ENCODE measurements around the gene GIGYF2. TPM values are rescaled to one million over a fixed set of nuclear protein-coding genes. Genes with fewer than 3 reads are reported as not detected.

The GIGYF2 gene
- total and polyA plus RNA-seq, 2 experiments from 2014 or later: 29.8 to 63.6 TPM

GRCh38 chr2:232659359-232659758 is 37.8 kb upstream of the GIGYF2 start:
- H3K27me3 ChIP-seq: no peaks in the 10 kb centered on the region
- WGBS (ENCODE audit: low lambda C conversion rate, missing lambda C conversion rate): 71% methylated on average over 2 of the region's 2 CpGs
- no peak overlapping the region for H2AFZ ChIP-seq
- no peaks in the 10 kb centered on the region for H3K36me3 ChIP-seq (replicated peaks; ENCODE audit: insufficient read depth, low read depth)
- H3K4me1 ChIP-seq (ENCODE audit: insufficient read depth): no peaks in the 10 kb centered on the region
- H3K27ac ChIP-seq: no peak overlapping the region
- no peak overlapping the region for H3K4me3 ChIP-seq
- H3K4me2 ChIP-seq: no peak overlapping the region
- no peaks in the 10 kb centered on the region for H3K9me2 ChIP-seq (replicated peaks; ENCODE audit: insufficient read depth)
- H3K79me2 ChIP-seq: no peaks in the 10 kb centered on the region
- no peaks in the 10 kb centered on the region for H4K20me1 ChIP-seq (ENCODE audit: insufficient read depth, poor library complexity, severe bottlenecking)
- no peak for DNase-seq (ENCODE audit: low spot score)
- no peaks in the 10 kb centered on the region for H3K9me3 ChIP-seq (ENCODE audit: low read depth)
- TF ChIP-seq EZH2 (IDR thresholded peaks at IDR 0.05; ENCODE audit: borderline replicate concordance) (no peak), EZH2phosphoT487 (IDR thresholded peaks at IDR 0.05; ENCODE audit: low read depth, severe bottlenecking, unreplicated experiment) (no peak)
- TF ChIP-seq, protein P1, sequence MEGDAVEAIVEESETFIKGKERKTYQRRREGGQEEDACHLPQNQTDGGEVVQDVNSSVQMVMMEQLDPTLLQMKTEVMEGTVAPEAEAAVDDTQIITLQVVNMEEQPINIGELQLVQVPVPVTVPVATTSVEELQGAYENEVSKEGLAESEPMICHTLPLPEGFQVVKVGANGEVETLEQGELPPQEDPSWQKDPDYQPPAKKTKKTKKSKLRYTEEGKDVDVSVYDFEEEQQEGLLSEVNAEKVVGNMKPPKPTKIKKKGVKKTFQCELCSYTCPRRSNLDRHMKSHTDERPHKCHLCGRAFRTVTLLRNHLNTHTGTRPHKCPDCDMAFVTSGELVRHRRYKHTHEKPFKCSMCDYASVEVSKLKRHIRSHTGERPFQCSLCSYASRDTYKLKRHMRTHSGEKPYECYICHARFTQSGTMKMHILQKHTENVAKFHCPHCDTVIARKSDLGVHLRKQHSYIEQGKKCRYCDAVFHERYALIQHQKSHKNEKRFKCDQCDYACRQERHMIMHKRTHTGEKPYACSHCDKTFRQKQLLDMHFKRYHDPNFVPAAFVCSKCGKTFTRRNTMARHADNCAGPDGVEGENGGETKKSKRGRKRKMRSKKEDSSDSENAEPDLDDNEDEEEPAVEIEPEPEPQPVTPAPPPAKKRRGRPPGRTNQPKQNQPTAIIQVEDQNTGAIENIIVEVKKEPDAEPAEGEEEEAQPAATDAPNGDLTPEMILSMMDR (IDR thresholded peaks at IDR 0.05; ENCODE audit: poor library complexity): no peak

GRCh38 chr2:232662486-232663260 is 34.5 kb upstream of the GIGYF2 start:
- Histone ChIP-seq H2AFZ (no peak overlapping the region), H3K4me1 (ENCODE audit: insufficient read depth) (no peaks in the 10 kb centered on the region), H4K20me1 (ENCODE audit: insufficient read depth, poor library complexity, severe bottlenecking) (no peaks in the 10 kb centered on the region), H3K9me2 (replicated peaks; ENCODE audit: insufficient read depth) (no peaks in the 10 kb centered on the region), H3K4me3 (no peak overlapping the region), H3K79me2 (no peaks in the 10 kb centered on the region), H3K9me3 (ENCODE audit: low read depth) (no peaks in the 10 kb centered on the region), H3K27ac (no peak overlapping the region), H3K36me3 (replicated peaks; ENCODE audit: insufficient read depth, low read depth) (no peaks in the 10 kb centered on the region), H3K4me2 (no peak overlapping the region), H3K27me3 (no peaks in the 10 kb centered on the region)
- DNase-seq (ENCODE audit: low spot score): no peak
- 90% methylated on average over 16 of the region's 16 CpGs for WGBS (ENCODE audit: low lambda C conversion rate, missing lambda C conversion rate)
- TF ChIP-seq, protein P1 (IDR thresholded peaks at IDR 0.05; ENCODE audit: poor library complexity): no peak
- TF ChIP-seq EZH2phosphoT487 (IDR thresholded peaks at IDR 0.05; ENCODE audit: low read depth, severe bottlenecking, unreplicated experiment) (no peak), EZH2 (IDR thresholded peaks at IDR 0.05; ENCODE audit: borderline replicate concordance) (no peak)

GRCh38 chr2:232666051-232666805 is 30.9 kb upstream of the GIGYF2 start:
- no peaks in the 10 kb centered on the region for H3K9me3 ChIP-seq (ENCODE audit: low read depth)
- H3K27ac ChIP-seq: no peak overlapping the region
- no peak overlapping the region for H2AFZ ChIP-seq
- H3K4me3 ChIP-seq: no peak overlapping the region
- H3K4me2 ChIP-seq: no peak overlapping the region
- no peak for DNase-seq (ENCODE audit: low spot score)
- H3K9me2 ChIP-seq (replicated peaks; ENCODE audit: insufficient read depth): no peaks in the 10 kb centered on the region
- WGBS (ENCODE audit: low lambda C conversion rate, missing lambda C conversion rate): 84% methylated on average over 7 of the region's 7 CpGs
- no peaks in the 10 kb centered on the region for H3K27me3 ChIP-seq
- no peaks in the 10 kb centered on the region for H4K20me1 ChIP-seq (ENCODE audit: insufficient read depth, poor library complexity, severe bottlenecking)
- H3K4me1 ChIP-seq (ENCODE audit: insufficient read depth): no peaks in the 10 kb centered on the region
- TF ChIP-seq EZH2 (IDR thresholded peaks at IDR 0.05; ENCODE audit: borderline replicate concordance) (no peak), EZH2phosphoT487 (IDR thresholded peaks at IDR 0.05; ENCODE audit: low read depth, severe bottlenecking, unreplicated experiment) (no peak)
- TF ChIP-seq, protein P1 (IDR thresholded peaks at IDR 0.05; ENCODE audit: poor library complexity): no peak
- H3K36me3 ChIP-seq (replicated peaks; ENCODE audit: insufficient read depth, low read depth): no peaks in the 10 kb centered on the region
- H3K79me2 ChIP-seq: no peaks in the 10 kb centered on the region

Measured in hepatocyte (in vitro differentiated cells).